K562 (cell line): ENCODE measurements around the gene SOX18. TPM values are rescaled to one million over a fixed set of nuclear protein-coding genes. Genes with fewer than 3 reads are reported as not detected.

Source experiments
- ARID1B ChIP-seq: fragments of 450-650 bp; IDR thresholded peaks from 2 replicates; pipeline ENCODE4 v1.6.1; 2016; ENCODE audit warnings: antibody characterized with exemption, mild to moderate bottlenecking, inconsistent platforms
- ATF7 ChIP-seq: fragments of 450-650 bp; IDR thresholded peaks from 2 replicates; pipeline ENCODE4 v1.7.1; 2014; ENCODE audit warnings: mild to moderate bottlenecking, moderate library complexity
- CBX1 ChIP-seq: sonication (generic); IDR thresholded peaks from 2 replicates; pipeline ENCODE4 v1.6.1; 2016; ENCODE audit warnings: antibody characterized with exemption, low read depth, mild to moderate bottlenecking
- CHD1 ChIP-seq: fragments of 200-600 bp; sonication (generic); IDR thresholded peaks from one replicate; pipeline ENCODE4 v1.6.1; 2012; ENCODE audit warnings: mild to moderate bottlenecking, moderate library complexity, low read length, inconsistent platforms
- CREM ChIP-seq: IDR thresholded peaks from 2 replicates; pipeline ENCODE4 v1.6.1; 2014; ENCODE audit warnings: antibody characterized with exemption, low read depth
- GABPA ChIP-seq: fragments of 200-800 bp; sonication (Bioruptor generic); conservative IDR thresholded peaks from 2 replicates; pipeline ENCODE4 v1.6.1; 2016; ENCODE audit warnings: low read depth, missing genetic modification characterization, missing compliant biosample characterization
- HDAC1 ChIP-seq, 2 experiments: fragments of 450-650 bp; IDR thresholded peaks; 2 replicates each; pipeline ENCODE4 v1.6.1; 2016 to 2017; ENCODE audit warnings: inconsistent platforms in 1 of 2, mild to moderate bottlenecking in 1 of 2, moderate library complexity in 1 of 2
- HMGN3 ChIP-seq: IDR thresholded peaks from 2 replicates; pipeline ENCODE4 v1.6.1; 2011; ENCODE audit warnings: borderline replicate concordance, low read depth, mild to moderate bottlenecking, mixed read lengths, low read length; ENCODE audit not compliant: insufficient read length; ENCODE audit errors: extremely low read depth
- KAT7 ChIP-seq: sonication (generic); formaldehyde crosslinking; IDR thresholded peaks from 2 replicates; pipeline ENCODE4 v1.8.0; 2022; ENCODE audit warnings: missing genetic modification reagents, mild to moderate bottlenecking, borderline replicate concordance
- LCOR ChIP-seq: sonication (generic); formaldehyde crosslinking; IDR thresholded peaks from 2 replicates; pipeline ENCODE4 v1.8.0; 2022; ENCODE audit warnings: mild to moderate bottlenecking, missing genetic modification reagents
- MECOM ChIP-seq: fragments of 250-450 bp; sonication (Bioruptor Pico); IDR thresholded peaks from 2 replicates; pipeline ENCODE4 v1.8.0; 2022; ENCODE audit warnings: inconsistent platforms
- MIER1 ChIP-seq: fragments of 450-650 bp; IDR thresholded peaks from 2 replicates; pipeline ENCODE4 v1.6.1; 2016; ENCODE audit warnings: antibody characterized with exemption, mild to moderate bottlenecking, low read depth
- PHF21A ChIP-seq: fragments of 450-650 bp; IDR thresholded peaks from 2 replicates; pipeline ENCODE4 v1.6.1; 2017; ENCODE audit warnings: low read depth, borderline replicate concordance
- POLR2A ChIP-seq: fragments of 450-650 bp; conservative IDR thresholded peaks from 2 replicates; pipeline ENCODE4 v1.6.1; 2016
- RBFOX2 ChIP-seq: fragments of 200-400 bp; formaldehyde crosslinking; IDR thresholded peaks from 2 replicates; pipeline ENCODE4 v1.6.1; 2017; ENCODE audit warnings: low read depth, mild to moderate bottlenecking, low read length, moderate library complexity
- SP1 ChIP-seq: sonication (generic); formaldehyde crosslinking; IDR thresholded peaks from 2 replicates; pipeline ENCODE4 v1.8.1; 2022; ENCODE audit warnings: mild to moderate bottlenecking, missing genetic modification reagents
- SPI1 ChIP-seq: IDR thresholded peaks from 2 replicates; pipeline ENCODE4 v1.6.1; 2011; ENCODE audit warnings: low read depth, low read length, control low read depth, borderline replicate concordance
- STAT5A ChIP-seq: IDR thresholded peaks from 2 replicates; pipeline ENCODE4 v1.6.1; 2012; ENCODE audit warnings: low read length, inconsistent platforms, borderline replicate concordance
- TCF3 ChIP-seq: sonication (generic); formaldehyde crosslinking; IDR thresholded peaks from 2 replicates; pipeline ENCODE4 v1.4.0; 2020; ENCODE audit warnings: mild to moderate bottlenecking, missing genetic modification reagents
- polyA plus RNA-seq, 8 experiments: library from polyadenylated mRNA; depleted of rRNA in 4 of 8; stranded (reverse) in 5 of 8; unstranded in 3 of 8; fragments of >200 nt; fragmentation: Nextera tagmentation in 2 of 8; fragmentation: Illumina TruSeq in 1 of 8; extraction: Ambion mirVana in 2 of 8; extraction: Trizol in 1 of 8; gene quantifications; 2 replicates each; pipeline versions ENCODE4 v1.2.1 to v1.2.3, GENCODE V29; 2011 to 2014; ENCODE audit warnings: inconsistent platforms in 1 of 8, missing spikeins in 1 of 8
- total RNA-seq, 7 experiments: library from RNA; depleted of rRNA in 6 of 7; stranded (reverse); fragments of >200 nt in 6 of 7; fragmentation: Illumina TruSeq in 2 of 7; extraction: Trizol in 2 of 7; gene quantifications; 2 replicates each; pipeline versions ENCODE4 v1.2.1 to v1.2.3, GENCODE V29; 2011 to 2021; ENCODE audit warnings: low replicate concordance in 1 of 7
- TF ChIP-seq, protein P1 (sequence below): sonication (generic); formaldehyde crosslinking; IDR thresholded peaks from 2 replicates; pipeline ENCODE4 v1.8.0; 2022; ENCODE audit warnings: mild to moderate bottlenecking, missing genetic modification reagents
- TF ChIP-seq, protein P2 (sequence below): fragments of 200-800 bp; sonication (Bioruptor generic); IDR thresholded peaks from 2 replicates; pipeline ENCODE4 v1.6.1; 2017; ENCODE audit warnings: missing genetic modification characterization, missing compliant biosample characterization

Gene SOX18
- total and polyA plus RNA-seq, 9 of the 15 experiments (the other 6 are each of a cell fraction or from before 2014, with no cell fraction given), result 0.15 to 19.8 (median 0.33) TPM

DNA sequence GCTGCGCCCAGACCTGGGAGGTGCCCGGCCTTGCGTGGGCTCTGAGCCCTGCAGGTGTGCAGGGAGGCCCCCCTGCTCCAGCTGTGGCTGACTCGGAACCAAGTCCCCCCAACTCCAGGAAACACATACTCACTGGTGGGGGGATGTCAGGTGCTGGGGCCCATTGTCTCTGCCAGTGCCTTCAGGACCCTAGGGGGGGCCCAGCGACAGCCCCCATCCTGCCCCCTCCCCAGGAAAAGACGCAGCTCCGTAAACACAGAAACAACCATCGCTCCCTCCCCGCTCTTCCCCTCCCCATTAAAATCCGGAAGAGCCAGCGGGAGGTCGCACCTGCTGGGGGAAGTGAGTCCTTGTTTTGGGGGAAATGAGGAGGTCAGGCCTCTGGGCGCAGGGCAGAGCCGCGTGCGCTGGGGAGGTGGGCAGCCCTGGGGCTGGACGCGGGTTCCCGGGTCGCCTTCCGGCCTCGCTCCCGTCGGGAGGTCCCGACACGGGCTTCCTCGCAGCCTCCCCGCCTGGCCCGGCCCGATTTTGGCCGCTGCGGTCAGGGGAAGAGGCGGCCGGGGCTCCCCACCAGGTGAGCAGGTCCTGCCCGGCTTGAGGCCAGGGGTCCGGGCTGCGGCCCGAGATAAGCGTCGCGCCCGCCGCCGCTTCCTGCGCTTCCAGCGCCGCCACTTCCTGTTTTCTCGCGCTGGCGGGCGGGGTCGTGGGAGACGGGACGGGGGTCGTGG is 7.2 kb downstream of the SOX18 start (continued):
- TF ChIP-seq, protein P1, sequence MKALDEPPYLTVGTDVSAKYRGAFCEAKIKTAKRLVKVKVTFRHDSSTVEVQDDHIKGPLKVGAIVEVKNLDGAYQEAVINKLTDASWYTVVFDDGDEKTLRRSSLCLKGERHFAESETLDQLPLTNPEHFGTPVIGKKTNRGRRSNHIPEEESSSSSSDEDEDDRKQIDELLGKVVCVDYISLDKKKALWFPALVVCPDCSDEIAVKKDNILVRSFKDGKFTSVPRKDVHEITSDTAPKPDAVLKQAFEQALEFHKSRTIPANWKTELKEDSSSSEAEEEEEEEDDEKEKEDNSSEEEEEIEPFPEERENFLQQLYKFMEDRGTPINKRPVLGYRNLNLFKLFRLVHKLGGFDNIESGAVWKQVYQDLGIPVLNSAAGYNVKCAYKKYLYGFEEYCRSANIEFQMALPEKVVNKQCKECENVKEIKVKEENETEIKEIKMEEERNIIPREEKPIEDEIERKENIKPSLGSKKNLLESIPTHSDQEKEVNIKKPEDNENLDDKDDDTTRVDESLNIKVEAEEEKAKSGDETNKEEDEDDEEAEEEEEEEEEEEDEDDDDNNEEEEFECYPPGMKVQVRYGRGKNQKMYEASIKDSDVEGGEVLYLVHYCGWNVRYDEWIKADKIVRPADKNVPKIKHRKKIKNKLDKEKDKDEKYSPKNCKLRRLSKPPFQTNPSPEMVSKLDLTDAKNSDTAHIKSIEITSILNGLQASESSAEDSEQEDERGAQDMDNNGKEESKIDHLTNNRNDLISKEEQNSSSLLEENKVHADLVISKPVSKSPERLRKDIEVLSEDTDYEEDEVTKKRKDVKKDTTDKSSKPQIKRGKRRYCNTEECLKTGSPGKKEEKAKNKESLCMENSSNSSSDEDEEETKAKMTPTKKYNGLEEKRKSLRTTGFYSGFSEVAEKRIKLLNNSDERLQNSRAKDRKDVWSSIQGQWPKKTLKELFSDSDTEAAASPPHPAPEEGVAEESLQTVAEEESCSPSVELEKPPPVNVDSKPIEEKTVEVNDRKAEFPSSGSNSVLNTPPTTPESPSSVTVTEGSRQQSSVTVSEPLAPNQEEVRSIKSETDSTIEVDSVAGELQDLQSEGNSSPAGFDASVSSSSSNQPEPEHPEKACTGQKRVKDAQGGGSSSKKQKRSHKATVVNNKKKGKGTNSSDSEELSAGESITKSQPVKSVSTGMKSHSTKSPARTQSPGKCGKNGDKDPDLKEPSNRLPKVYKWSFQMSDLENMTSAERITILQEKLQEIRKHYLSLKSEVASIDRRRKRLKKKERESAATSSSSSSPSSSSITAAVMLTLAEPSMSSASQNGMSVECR (CRISPR knock-in tag), result no peak
- TF ChIP-seq KAT7 (CRISPR knock-in tag) (0 out of 2 replicates have a peak, but pooled peaks have one; percentile 49), SP1 (peak; percentile 35; the same call in 1 of the 2 replicates), HMGN3 (peak; percentile 75), SPI1 (peak; percentile 97), POLR2A (peak; percentile 51; the same call in 1 of the 2 replicates), CBX1 (0 out of 2 replicates have a peak, but pooled peaks have one; percentile 32), TCF3 (CRISPR knock-in tag) (peak; percentile 84), GABPA (tag) (peak; percentile 74), STAT5A (peak; percentile 24; the same call in 1 of the 2 replicates), LCOR (CRISPR knock-in tag) (peak; percentile 67), MECOM (no peak), PHF21A (peak; percentile 96), CREM (peak; percentile 65), CHD1 (no peak), HDAC1 (IDR thresholded peaks at IDR 0.05) (peak in 1 of 2 experiments; percentile 71; a peak in 2 of 4 replicates), ATF7 (peak; percentile 41; the same call in 1 of the 2 replicates), RBFOX2 (peak; percentile 77), ARID1B (peak; percentile 82), MIER1 (no peak)
- TF ChIP-seq, protein P2, sequence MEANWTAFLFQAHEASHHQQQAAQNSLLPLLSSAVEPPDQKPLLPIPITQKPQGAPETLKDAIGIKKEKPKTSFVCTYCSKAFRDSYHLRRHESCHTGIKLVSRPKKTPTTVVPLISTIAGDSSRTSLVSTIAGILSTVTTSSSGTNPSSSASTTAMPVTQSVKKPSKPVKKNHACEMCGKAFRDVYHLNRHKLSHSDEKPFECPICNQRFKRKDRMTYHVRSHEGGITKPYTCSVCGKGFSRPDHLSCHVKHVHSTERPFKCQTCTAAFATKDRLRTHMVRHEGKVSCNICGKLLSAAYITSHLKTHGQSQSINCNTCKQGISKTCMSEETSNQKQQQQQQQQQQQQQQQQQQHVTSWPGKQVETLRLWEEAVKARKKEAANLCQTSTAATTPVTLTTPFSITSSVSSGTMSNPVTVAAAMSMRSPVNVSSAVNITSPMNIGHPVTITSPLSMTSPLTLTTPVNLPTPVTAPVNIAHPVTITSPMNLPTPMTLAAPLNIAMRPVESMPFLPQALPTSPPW, result peak; percentile 45
